Urothelium cell line (cell line): ENCODE data around the gene CHD2.
A peak's percentile ranks its signal among the peaks of the same experiment; 100 is the strongest.
"Not testable (repeated sequence)": the region's sequence is repeated elsewhere in the genome, so short reads cannot be mapped to it uniquely, and the experiment has no call there.

ENCODE experiments used
- DNase-seq: peaks from one replicate; pipeline ENCODE4 v3.0.0; 2011; ENCODE audit warnings: low spot score, mixed read lengths
- FAIRE-seq: peaks from 2 replicates; lab custom pipeline; 2011; peaks lifted over from hg19 to GRCh38; lab: Jason Lieb, UNC

Gene CHD2

DNA sequence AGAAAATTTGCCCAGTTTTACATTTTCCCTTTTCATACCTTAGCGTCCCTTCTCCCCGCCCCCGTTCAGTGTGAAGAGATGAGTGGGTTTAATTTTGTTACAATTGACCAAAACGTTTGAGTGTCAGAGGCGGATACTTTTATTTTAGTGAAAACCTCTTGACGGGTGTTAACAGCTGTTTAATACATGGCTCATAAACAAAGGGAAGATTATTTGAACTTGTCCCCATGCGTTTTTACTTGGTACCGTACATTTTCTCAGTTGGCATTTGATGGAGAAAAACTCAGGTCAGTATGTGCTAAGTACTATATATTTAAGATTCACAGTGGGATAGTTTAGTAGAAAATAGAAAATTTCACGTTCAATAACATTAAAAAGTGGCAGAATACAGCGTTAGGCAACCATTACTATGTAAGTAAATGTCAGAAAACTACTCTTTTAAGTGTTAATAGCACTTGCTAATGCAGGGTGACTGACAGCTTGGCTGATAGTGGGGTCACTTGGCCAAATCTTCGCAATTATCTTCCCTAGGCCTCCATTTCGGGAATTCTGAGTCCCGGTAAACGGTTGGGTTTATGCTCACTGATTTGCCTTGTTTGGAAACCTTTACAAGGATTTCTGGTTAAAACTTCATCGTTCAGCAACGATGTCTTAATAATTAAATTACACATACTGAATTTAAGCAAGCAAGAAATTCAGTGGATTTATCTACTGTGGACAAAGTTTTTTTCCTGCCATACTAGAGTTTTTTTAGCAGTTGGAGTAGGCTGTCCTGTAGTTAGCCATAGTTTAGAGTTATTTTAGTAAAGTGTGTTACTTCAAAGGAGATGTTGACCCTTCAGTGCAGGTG lies 4.8 kb downstream of the CHD2 start:
- DNase-seq (no peak), FAIRE-seq (no peak)

DNA sequence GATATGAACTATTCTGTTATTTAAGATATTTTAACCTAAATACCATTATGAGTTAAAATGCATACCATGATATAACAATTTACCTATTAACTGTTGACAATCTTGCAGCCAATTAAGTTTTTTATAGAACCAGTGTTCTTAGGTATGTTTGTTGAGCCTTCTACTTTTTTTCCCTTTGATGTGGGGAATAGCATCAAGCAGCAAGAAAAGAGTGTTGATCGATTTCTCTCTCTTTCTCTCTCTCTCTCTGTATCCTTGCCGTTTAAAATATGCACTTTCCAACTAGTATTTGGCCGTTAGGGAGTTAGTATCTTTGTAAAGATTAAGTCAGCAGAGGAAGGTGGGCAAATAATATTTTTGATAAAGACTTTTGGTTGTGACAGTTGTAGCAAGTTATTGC lies 5.9 kb downstream of the CHD2 start:
- FAIRE-seq: no peak

GRCh38 chr15:92906563-92907081 lies 6.5 kb downstream of the CHD2 start:
- DNase-seq (no peak), FAIRE-seq (no peak)

More for the DNA sequence above, 5.9 kb downstream of the CHD2 start:
- no peak for DNase-seq

GRCh38 chr15:92907229-92907628 lies 7.1 kb downstream of the CHD2 start:
- DNase-seq (no peak), FAIRE-seq (no peak)

- DNase-seq: peak; percentile 38
- FAIRE-seq: no peak
Measured at GRCh38 chr15:92907896-92908712, 8.0 kb downstream of the CHD2 start.

DNA sequence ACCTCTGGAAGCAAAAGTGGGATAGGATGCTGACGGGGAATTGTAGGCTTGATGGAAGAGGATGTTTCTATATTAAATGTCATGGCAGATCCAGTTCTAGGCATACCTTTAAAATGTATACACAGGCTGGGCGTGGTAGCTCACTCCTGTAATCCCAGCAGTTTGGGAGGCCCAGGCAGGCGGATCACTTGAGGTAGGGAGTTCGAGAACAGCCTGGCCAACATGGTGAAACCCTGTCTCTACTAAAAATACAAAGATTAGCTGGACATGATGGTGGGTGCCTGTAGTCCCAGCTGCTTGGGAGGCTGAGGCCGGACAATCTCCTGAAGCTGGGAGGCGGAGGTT lies 8.6 kb downstream of the CHD2 start:
- FAIRE-seq (no peak), DNase-seq (no peak)

DNA sequence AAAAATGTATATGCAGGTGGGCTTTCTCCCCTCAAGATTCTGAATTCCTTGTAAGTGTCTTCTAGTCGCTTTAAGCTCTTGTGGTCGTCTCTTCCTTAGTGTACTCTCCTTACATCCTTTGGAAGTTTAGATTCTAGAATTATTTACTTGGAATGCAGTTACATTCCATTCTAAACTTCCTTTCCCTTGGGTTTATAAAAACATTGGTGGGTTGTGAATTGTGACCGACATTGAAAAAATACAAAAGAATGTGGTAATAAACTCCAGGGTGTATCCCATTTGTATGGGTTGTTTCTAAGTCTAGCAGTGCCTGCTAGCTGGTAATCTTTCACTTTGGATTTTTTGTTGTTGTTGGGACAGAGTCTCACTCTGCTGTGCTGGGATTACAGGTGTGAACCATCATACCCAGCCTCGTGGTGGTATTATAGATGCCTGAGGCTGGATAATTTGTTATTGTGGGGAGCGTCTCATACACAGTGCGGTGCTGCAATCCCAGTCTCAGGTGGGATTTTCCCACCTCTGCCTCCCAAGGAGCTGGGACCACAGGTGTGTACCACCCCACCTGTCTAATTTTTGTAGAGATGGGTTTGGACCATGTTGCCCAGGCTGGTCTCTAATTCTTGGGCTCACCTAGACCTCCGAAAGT lies 9.1 kb downstream of the CHD2 start:
- DNase-seq (no peak), FAIRE-seq (no peak)

DNA sequence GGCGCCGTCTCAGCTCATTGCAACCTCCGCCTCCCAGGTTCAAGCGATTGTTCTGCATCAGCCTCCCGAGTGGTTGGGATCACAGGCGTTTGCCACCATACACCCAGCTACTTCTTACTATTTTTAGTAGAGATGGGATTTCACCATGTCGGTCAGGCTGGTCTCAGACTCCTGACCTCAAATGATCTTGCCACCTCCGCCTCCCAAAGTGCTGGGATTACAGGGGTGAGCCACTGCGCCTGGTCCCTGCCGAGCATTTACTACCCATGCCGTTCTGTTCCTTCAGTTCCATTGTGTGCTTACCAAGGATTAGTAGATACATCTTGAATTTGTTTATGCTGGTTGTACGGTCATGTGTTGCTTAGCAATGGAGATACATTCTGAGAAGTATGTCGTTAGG lies 10.3 kb downstream of the CHD2 start:
- FAIRE-seq: no peak

GRCh38 chr15:92914103-92914499 lies 14.0 kb downstream of the CHD2 start:
- DNase-seq (no peak), FAIRE-seq (no peak)

More for the DNA sequence above, 10.3 kb downstream of the CHD2 start:
- DNase-seq: no peak

GRCh38 chr15:92914768-92915221 lies 14.7 kb downstream of the CHD2 start:
- FAIRE-seq: no peak
- no peak for DNase-seq

GRCh38 chr15:92915766-92916435 lies 15.8 kb downstream of the CHD2 start:
- no peak for DNase-seq
- no peak for FAIRE-seq

GRCh38 chr15:92917598-92918407 lies 17.7 kb downstream of the CHD2 start:
- FAIRE-seq: no peak

DNA sequence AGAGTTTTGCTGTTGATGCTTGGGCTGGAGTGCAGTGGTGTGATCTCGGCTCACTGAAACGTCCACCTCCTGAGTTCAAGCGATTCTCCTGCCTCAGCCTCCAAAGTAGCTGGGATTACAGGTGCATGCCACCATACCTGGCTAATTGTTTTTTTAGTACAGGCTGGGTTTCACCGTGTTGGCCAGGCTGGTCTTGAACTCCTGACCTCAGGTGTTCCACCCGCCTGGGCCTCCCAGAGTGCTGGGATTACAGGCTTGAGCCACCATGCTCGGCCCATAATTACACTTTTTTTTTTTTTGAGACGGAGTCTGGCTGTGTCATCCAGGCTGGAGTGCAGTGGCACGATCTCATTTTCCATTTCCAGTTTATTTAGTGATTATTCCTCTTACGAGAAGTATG lies 18.8 kb downstream of the CHD2 start:
- not testable (repeated sequence) for FAIRE-seq, DNase-seq

More at GRCh38 chr15:92917598-92918407, 17.7 kb downstream of the CHD2 start:
- DNase-seq: peak; percentile 78

GRCh38 chr15:92920595-92921161 lies 20.6 kb downstream of the CHD2 start:
- FAIRE-seq (no peak), DNase-seq (no peak)

DNA sequence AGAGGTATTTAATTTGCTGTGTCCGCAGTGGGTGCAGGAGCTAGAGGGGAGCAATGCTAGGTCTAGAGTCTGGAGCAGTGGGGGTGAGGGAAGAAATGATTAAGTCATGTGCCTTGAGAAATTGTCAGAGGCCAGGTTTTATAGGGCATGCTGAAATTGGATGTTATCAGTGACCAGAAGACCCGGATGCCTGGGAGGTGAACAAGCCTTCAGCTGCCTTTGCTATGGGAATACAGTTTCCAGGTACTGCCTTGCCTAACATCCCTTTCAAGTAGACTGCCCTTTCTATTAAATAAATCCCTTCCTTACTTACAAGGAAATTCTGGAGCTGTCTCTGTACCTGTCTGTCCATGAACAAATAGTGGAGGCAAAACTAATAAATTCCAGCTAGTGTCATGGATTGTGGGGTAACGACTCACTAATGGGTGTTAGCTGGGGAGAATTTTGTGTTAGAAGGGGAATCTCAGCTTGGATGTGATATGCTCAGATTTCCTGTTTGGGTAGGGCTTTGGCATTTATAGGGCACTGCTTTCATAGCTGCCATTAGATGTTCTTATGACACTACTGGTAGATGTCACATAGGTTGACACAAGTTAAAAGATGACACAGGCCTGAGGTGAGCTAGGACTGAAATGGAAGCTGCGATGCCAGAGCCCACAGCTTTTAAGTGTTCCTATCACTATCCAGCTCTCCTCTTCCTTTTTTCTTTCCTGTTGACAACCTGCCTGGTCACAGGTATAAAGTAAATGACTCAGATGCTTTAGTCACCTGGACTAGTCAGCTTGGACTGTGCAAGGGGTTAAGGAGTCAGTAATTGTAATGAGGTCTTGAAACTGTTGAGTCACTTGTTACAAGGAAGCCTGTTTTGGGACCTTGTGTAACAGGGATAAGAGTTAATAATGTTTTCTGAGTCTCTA lies 21.3 kb downstream of the CHD2 start:
- FAIRE-seq: no peak
- peak; percentile 7 for DNase-seq

- FAIRE-seq: no peak
- no peak for DNase-seq
Measured at GRCh38 chr15:92922418-92923002, 22.4 kb downstream of the CHD2 start.

GRCh38 chr15:92924216-92924615 lies 24.1 kb downstream of the CHD2 start:
- FAIRE-seq (no peak), DNase-seq (no peak)

GRCh38 chr15:92925454-92925853 lies 25.3 kb downstream of the CHD2 start:
- DNase-seq (no peak), FAIRE-seq (no peak)
